Neural progenitor cell (in vitro differentiated cells): Measurements from ENCODE around the gene TOM1.

Source experiments
- EZH2 ChIP-seq: fragments of 200-600 bp; sonication (generic); IDR thresholded peaks from 2 replicates; pipeline ENCODE4 v1.6.1; 2017; ENCODE audit warnings: antibody characterized with exemption, mild to moderate bottlenecking, moderate library complexity
- EZH2phosphoT487 ChIP-seq: fragments of 200-600 bp; sonication (generic); IDR thresholded peaks from 2 replicates; pipeline ENCODE4 v1.6.1; 2017; ENCODE audit warnings: antibody characterized with exemption
- TF ChIP-seq, protein P1 (sequence below): fragments of 200-600 bp; sonication (generic); IDR thresholded peaks from 2 replicates; pipeline ENCODE4 v1.5.1; 2017; ENCODE audit warnings: antibody characterized with exemption, mild to moderate bottlenecking

DNA sequence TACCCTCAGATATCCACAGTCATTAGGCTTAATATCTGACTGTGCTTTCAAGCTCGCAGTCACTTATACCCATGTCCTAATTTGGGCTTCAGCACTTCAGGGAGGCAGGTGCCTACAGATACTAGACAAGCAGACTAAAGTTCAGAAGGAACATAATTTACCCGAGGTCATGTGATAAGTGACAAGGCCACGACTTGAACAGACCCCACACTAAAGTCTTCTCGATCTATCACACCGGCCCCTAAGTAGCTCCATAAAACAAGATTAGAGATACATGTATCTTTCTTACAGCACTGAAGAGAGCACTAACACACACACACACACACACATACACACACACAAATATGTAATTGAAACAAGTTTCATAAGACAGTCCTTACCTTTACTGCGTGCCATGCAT is 32.6 kb downstream of the TOM1 start:
- TF ChIP-seq EZH2: no peak
- no peak for TF ChIP-seq EZH2phosphoT487
- TF ChIP-seq, protein P1, sequence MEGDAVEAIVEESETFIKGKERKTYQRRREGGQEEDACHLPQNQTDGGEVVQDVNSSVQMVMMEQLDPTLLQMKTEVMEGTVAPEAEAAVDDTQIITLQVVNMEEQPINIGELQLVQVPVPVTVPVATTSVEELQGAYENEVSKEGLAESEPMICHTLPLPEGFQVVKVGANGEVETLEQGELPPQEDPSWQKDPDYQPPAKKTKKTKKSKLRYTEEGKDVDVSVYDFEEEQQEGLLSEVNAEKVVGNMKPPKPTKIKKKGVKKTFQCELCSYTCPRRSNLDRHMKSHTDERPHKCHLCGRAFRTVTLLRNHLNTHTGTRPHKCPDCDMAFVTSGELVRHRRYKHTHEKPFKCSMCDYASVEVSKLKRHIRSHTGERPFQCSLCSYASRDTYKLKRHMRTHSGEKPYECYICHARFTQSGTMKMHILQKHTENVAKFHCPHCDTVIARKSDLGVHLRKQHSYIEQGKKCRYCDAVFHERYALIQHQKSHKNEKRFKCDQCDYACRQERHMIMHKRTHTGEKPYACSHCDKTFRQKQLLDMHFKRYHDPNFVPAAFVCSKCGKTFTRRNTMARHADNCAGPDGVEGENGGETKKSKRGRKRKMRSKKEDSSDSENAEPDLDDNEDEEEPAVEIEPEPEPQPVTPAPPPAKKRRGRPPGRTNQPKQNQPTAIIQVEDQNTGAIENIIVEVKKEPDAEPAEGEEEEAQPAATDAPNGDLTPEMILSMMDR: no peak
